ENCODE measurements around the gene RPS27.

- TF ChIP-seq EP300 (IDR thresholded peaks at IDR 0.05; ENCODE audit: borderline replicate concordance): no peak
- no peak for TF ChIP-seq RAD21 (IDR thresholded peaks at IDR 0.05; ENCODE audit: low read depth)
- no peak for TF ChIP-seq REST (IDR thresholded peaks at IDR 0.05; ENCODE audit: low read depth)
- no peak for TF ChIP-seq TAF1 (IDR thresholded peaks at IDR 0.05; ENCODE audit: low read depth)
- no peak for TF ChIP-seq EGR1 (IDR thresholded peaks at IDR 0.05)
- no peak for TF ChIP-seq MAX (IDR thresholded peaks at IDR 0.05)
Measured at GRCh38 chr1:153970346-153970745, 20.2 kb upstream of the RPS27 start.

Data from Ishikawa (cell line).